Parathyroid adenoma (tissue), 2 donors: ENCODE measurements around the gene MYF5.

Experiments used
- H2AFZ ChIP-seq: fragments of 300-600 bp; sonication (generic); one replicate; pipeline ENCODE4 v1.7.0; 2017; ENCODE audit warnings: antibody characterized with exemption, mild to moderate bottlenecking
- H3K27ac ChIP-seq: fragments of 300-600 bp; sonication (generic); one replicate; pipeline ENCODE4 v1.7.0; 2017
- H3K27me3 ChIP-seq: fragments of 300-600 bp; sonication (generic); one replicate; pipeline ENCODE4 v1.7.0; 2017; ENCODE audit warnings: low read length; ENCODE audit not compliant: control insufficient read depth, insufficient read depth
- H3K36me3 ChIP-seq: fragments of 300-600 bp; sonication (generic); one replicate; pipeline ENCODE4 v1.7.0; 2017; ENCODE audit warnings: low read length; ENCODE audit not compliant: control insufficient read depth, insufficient read depth
- H3K4me1 ChIP-seq: fragments of 300-600 bp; sonication (generic); one replicate; pipeline ENCODE4 v1.7.0; 2017; ENCODE audit warnings: control low read depth
- H3K4me2 ChIP-seq: fragments of 300-600 bp; sonication (generic); one replicate; pipeline ENCODE4 v1.7.0; 2017; ENCODE audit warnings: low read length
- H3K4me3 ChIP-seq: fragments of 300-600 bp; sonication (generic); one replicate; pipeline ENCODE4 v1.7.0; 2017; ENCODE audit warnings: low read depth, low read length
- H3K79me2 ChIP-seq: fragments of 300-600 bp; sonication (generic); one replicate; pipeline ENCODE4 v1.7.0; 2017; ENCODE audit warnings: control low read depth
- H3K9ac ChIP-seq: fragments of 300-600 bp; sonication (generic); one replicate; pipeline ENCODE4 v1.7.0; 2017; ENCODE audit warnings: mild to moderate bottlenecking
- H3K9me3 ChIP-seq: fragments of 300-600 bp; sonication (generic); one replicate; pipeline ENCODE4 v1.7.0; 2017; ENCODE audit warnings: low read length; ENCODE audit not compliant: control insufficient read depth
- CTCF ChIP-seq: fragments of 300-600 bp; sonication (generic); IDR thresholded peaks from one replicate; pipeline ENCODE4 v1.7.0; 2017; ENCODE audit warnings: antibody characterized with exemption, mild to moderate bottlenecking
- donor health status: primary hyperparathyroidism.

Gene MYF5

GRCh38 chr12:80700327-80700726 lies 16.4 kb upstream of the MYF5 start:
- no peak overlapping the region for H2AFZ ChIP-seq
- H3K9me3 ChIP-seq = no peaks in the 10 kb centered on the region
- no peaks in the 10 kb centered on the region for H3K4me1 ChIP-seq
- H3K36me3 ChIP-seq = no peaks in the 10 kb centered on the region
- no peak overlapping the region for H3K4me2 ChIP-seq
- H3K27ac ChIP-seq = no peak overlapping the region
- H3K79me2 ChIP-seq = no peaks in the 10 kb centered on the region
- TF ChIP-seq CTCF = no peak
- no peaks in the 10 kb centered on the region for H3K27me3 ChIP-seq
- H3K9ac ChIP-seq = no peak overlapping the region
- H3K4me3 ChIP-seq = no peak overlapping the region

GRCh38 chr12:80701388-80701787 lies 15.3 kb upstream of the MYF5 start:
- H3K27me3 ChIP-seq = no peaks in the 10 kb centered on the region
- H3K4me3 ChIP-seq = no peak overlapping the region
- H3K79me2 ChIP-seq = no peaks in the 10 kb centered on the region
- no peak for TF ChIP-seq CTCF
- no peak overlapping the region for H3K27ac ChIP-seq
- no peaks in the 10 kb centered on the region for H3K4me1 ChIP-seq
- no peaks in the 10 kb centered on the region for H3K36me3 ChIP-seq
- H3K9ac ChIP-seq = no peak overlapping the region
- H2AFZ ChIP-seq = no peak overlapping the region
- H3K4me2 ChIP-seq = no peak overlapping the region
- no peaks in the 10 kb centered on the region for H3K9me3 ChIP-seq

- no peak overlapping the region for H3K9ac ChIP-seq
- TF ChIP-seq CTCF = no peak
- no peaks in the 10 kb centered on the region for H3K4me1 ChIP-seq
- no peak overlapping the region for H3K27ac ChIP-seq
- peak overlapping the region; percentile 8 for H2AFZ ChIP-seq
- no peaks in the 10 kb centered on the region for H3K36me3 ChIP-seq
- peak overlapping the region; percentile 47 for H3K4me3 ChIP-seq
- no peaks in the 10 kb centered on the region for H3K9me3 ChIP-seq
- H3K4me2 ChIP-seq = peak overlapping the region; percentile 67
- no peaks in the 10 kb centered on the region for H3K27me3 ChIP-seq
- H3K79me2 ChIP-seq = no peaks in the 10 kb centered on the region
Measured at GRCh38 chr12:80702889-80703805, 13.6 kb upstream of the MYF5 start.

GRCh38 chr12:80704420-80704819 lies 12.3 kb upstream of the MYF5 start:
- no peak overlapping the region for H3K9ac ChIP-seq
- no peak for TF ChIP-seq CTCF
- no peaks in the 10 kb centered on the region for H3K9me3 ChIP-seq
- no peak overlapping the region for H3K4me2 ChIP-seq
- H3K36me3 ChIP-seq = no peaks in the 10 kb centered on the region
- H3K27me3 ChIP-seq = no peaks in the 10 kb centered on the region
- no peak overlapping the region for H2AFZ ChIP-seq
- no peaks in the 10 kb centered on the region for H3K4me1 ChIP-seq
- H3K27ac ChIP-seq = no peak overlapping the region
- H3K79me2 ChIP-seq = no peaks in the 10 kb centered on the region
- H3K4me3 ChIP-seq = no peak overlapping the region
